Measurements from ENCODE around the gene PSMF1. TPM values are rescaled to one million over a fixed set of nuclear protein-coding genes. Genes with fewer than 3 reads are reported as not detected.

The PSMF1 gene
- total and polyA plus RNA-seq, 4 donors: 37.5 to 161 (median 68.2) TPM

DNA sequence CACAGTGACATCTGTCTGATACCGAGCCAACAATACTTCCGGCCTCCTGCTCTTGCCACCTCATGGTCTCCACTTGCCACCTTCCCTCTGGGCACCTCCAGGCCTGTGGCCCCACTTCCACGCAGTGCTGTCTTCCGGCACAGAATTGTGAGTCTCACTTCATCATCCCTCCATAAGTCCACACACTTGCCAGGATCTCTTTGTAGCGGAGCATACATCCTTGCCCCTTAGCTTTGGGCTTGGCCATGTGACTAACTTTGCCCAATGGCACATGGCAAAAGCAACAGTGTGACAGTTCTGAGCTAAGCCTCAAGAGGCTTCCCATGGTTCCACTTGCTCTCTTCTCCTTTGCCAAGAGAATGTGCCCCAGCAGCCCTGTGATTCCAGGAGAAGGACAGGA, 80.3 kb downstream of the PSMF1 start:
- ATAC-seq (ENCODE audit: insufficient read depth, low FRiP score): no peak
- peaks cover 0 to 46% (median 12%) of the 10 kb centered on the region in 5 donors for H3K4me1 ChIP-seq (ENCODE audit: control insufficient read depth in 5 of 5, insufficient read depth in 5 of 5, low read length in 5 of 5)
- 85% methylated on average over 5 of the region's 5 CpGs for WGBS, 2 donors
- no peaks in the 10 kb centered on the region for H3K36me3 ChIP-seq (ENCODE audit: control insufficient read depth in 4 of 4, insufficient read depth in 4 of 4, low read length in 4 of 4)
- no peaks in the 10 kb centered on the region for H3K9me3 ChIP-seq (ENCODE audit: control insufficient read depth in 4 of 4, insufficient read depth in 3 of 4, low read length in 3 of 4)
- TF ChIP-seq, protein P1, sequence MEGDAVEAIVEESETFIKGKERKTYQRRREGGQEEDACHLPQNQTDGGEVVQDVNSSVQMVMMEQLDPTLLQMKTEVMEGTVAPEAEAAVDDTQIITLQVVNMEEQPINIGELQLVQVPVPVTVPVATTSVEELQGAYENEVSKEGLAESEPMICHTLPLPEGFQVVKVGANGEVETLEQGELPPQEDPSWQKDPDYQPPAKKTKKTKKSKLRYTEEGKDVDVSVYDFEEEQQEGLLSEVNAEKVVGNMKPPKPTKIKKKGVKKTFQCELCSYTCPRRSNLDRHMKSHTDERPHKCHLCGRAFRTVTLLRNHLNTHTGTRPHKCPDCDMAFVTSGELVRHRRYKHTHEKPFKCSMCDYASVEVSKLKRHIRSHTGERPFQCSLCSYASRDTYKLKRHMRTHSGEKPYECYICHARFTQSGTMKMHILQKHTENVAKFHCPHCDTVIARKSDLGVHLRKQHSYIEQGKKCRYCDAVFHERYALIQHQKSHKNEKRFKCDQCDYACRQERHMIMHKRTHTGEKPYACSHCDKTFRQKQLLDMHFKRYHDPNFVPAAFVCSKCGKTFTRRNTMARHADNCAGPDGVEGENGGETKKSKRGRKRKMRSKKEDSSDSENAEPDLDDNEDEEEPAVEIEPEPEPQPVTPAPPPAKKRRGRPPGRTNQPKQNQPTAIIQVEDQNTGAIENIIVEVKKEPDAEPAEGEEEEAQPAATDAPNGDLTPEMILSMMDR (IDR thresholded peaks at IDR 0.05; ENCODE audit: control extremely low read depth, extremely low read depth): no peak
- H3K27me3 ChIP-seq (ENCODE audit: control insufficient read depth in 3 of 3, insufficient read depth in 3 of 3, low read length in 2 of 3): peaks cover 0 to 3% (median 0%) of the 10 kb centered on the region in 3 donors
- no peak overlapping the region for H3K4me3 ChIP-seq
- H3K27ac ChIP-seq (ENCODE audit: low read depth in 1 of 2, low read length in 1 of 2): peak overlapping the region in 1 of 2 donors; percentile 5
- peak in 2 of 3 donors; percentile 54 to 61 for DNase-seq
- no peak overlapping the region for H3K9ac ChIP-seq (ENCODE audit: insufficient read depth in 1 of 2, low read length in 2 of 2)

DNA sequence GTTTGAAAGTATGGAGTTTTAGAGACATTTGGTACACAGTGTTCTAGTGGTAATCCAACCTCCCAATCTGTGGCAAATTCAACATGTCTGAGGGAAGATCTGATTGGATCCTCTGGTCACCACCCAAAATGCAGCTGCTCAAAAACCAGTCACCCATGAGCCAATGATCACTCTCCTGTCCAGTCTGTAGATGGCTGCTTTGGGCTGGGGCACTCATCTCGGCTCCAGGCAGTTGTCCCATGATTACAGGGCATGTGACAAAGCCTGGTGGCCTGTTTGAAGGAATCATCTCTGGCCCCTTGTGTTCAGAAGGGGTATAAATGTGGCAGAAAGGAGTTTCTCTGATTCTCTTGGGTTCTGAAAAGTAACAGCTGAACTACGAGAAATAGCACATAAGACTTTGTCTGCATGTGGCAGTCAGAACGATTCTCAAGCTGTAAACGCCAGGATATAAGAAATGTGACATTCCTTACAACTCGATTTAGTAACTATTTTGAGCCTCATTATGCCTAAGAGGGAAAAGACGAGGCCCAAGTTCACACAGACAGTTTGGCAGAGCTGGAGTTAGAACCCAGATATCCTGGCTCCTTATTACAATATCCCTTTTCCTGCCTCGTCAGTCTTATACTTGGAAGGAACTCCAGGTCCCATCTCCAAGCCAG, 80.9 kb downstream of the PSMF1 start:
- DNase-seq (peak in 2 of 3 donors; percentile 71 to 88), ATAC-seq (ENCODE audit: insufficient read depth, low FRiP score) (no peak)
- peak overlapping the region in 1 of 2 donors; percentile 61 for H3K27ac ChIP-seq (ENCODE audit: low read depth in 1 of 2, low read length in 1 of 2)
- H3K4me3 ChIP-seq: no peak overlapping the region
- WGBS, 2 donors: 65 to 89% methylated on average over 7 of the region's 7 CpGs
- TF ChIP-seq, protein P1 (IDR thresholded peaks at IDR 0.05; ENCODE audit: control extremely low read depth, extremely low read depth): no peak
- H3K27me3 ChIP-seq (ENCODE audit: control insufficient read depth in 3 of 3, insufficient read depth in 3 of 3, low read length in 2 of 3): peaks cover 0 to 3% (median 0%) of the 10 kb centered on the region in 3 donors
- H3K4me1 ChIP-seq (ENCODE audit: control insufficient read depth in 5 of 5, insufficient read depth in 5 of 5, low read length in 5 of 5): peaks cover 0 to 49% (median 12%) of the 10 kb centered on the region in 5 donors
- no peaks in the 10 kb centered on the region for H3K36me3 ChIP-seq (ENCODE audit: control insufficient read depth in 4 of 4, insufficient read depth in 4 of 4, low read length in 4 of 4)
- H3K9me3 ChIP-seq (ENCODE audit: control insufficient read depth in 4 of 4, insufficient read depth in 3 of 4, low read length in 3 of 4): no peaks in the 10 kb centered on the region
- H3K9ac ChIP-seq (ENCODE audit: insufficient read depth in 1 of 2, low read length in 2 of 2): peak overlapping the region in 1 of 2 donors; percentile 33

DNA sequence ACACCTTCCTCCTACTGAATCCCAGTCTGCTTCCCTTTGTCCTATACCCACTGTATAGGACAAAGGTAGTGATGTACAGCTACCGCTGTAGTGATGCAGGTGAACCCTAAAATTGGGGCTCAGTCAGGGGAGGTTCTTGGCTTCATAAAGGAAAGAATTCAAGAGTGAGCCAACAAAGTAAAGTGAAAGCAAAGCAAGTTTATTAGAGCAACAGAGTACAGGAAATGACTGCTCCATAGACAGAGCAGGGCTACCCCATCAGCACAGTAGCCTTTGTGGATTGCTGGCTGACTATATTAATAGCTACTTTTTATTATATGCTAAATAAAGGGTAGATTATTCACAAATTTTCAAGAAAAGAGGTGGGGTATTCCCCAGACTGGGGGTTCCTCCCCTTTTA, 81.6 kb downstream of the PSMF1 start:
- Histone ChIP-seq H3K27me3 (ENCODE audit: control insufficient read depth in 3 of 3, insufficient read depth in 3 of 3, low read length in 2 of 3) (no peaks in the 10 kb centered on the region), H3K4me1 (ENCODE audit: control insufficient read depth in 5 of 5, insufficient read depth in 5 of 5, low read length in 5 of 5) (peaks cover 0 to 54% (median 16%) of the 10 kb centered on the region in 5 donors), H3K9ac (ENCODE audit: insufficient read depth in 1 of 2, low read length in 2 of 2) (peak overlapping the region in 1 of 2 donors; percentile 44), H3K36me3 (ENCODE audit: control insufficient read depth in 4 of 4, insufficient read depth in 4 of 4, low read length in 4 of 4) (no peaks in the 10 kb centered on the region), H3K4me3 (no peak overlapping the region), H3K27ac (ENCODE audit: low read depth in 1 of 2, low read length in 1 of 2) (peak overlapping the region in 1 of 2 donors; percentile 61), H3K9me3 (ENCODE audit: control insufficient read depth in 4 of 4, insufficient read depth in 3 of 4, low read length in 3 of 4) (no peaks in the 10 kb centered on the region)
- ATAC-seq (ENCODE audit: insufficient read depth, low FRiP score) (no peak), DNase-seq (peak in 2 of 3 donors; percentile 54 to 66)
- whole genome bisulfite sequencing, 2 donors: 71 to 88% methylated on average over 1 of the region's 1 CpG
- TF ChIP-seq, protein P1 (IDR thresholded peaks at IDR 0.05; ENCODE audit: control extremely low read depth, extremely low read depth): no peak
